Measurements from ENCODE around the gene TRIP12.

DNA sequence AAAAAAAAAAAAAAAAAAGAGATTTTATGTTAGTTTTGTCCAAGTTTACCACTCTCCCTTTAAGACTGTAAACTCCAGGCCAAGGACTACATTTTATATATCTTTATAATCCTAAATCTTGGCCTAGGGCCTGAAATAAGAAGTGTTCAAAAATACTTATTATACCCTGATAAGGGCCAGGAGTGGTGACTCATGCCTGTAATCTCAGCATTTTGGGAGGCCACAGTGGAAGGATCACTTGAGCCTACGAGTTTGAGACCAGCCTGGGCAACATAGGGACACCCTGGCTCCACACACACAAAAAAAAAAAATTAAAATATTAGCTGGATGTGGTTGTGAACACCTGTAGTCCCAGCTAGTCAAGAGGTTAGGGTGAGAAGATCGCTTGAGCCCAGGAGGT, 12.7 kb downstream of the TRIP12 start:
- no peak for TF ChIP-seq GATA2 (IDR thresholded peaks at IDR 0.05; ENCODE audit: low read depth, low read length)
- TF ChIP-seq GATA3 (IDR thresholded peaks at IDR 0.05; ENCODE audit: low read depth, low read length) = no peak
